Stimulated activated naive B cell treated with anti-CD40 and anti-IgM and Interleukin-4, amounts not matched to agents 10 μg/mL and 1 μg/mL and 100 μg/mL, for 72 hours (primary cell): ENCODE measurements around the gene GDF7.

Experiments
- ATAC-seq, 2 donors: fragments of 150-1000 bp; cut with Tn5 transposase; replicated peaks; 2 replicates each; pipeline ENCODE4 v1.10.0; 2021; ENCODE audit warnings: moderate library complexity in 1 of 2
- DNase-seq: peaks from one replicate; pipeline ENCODE4 v3.0.0; 2021
- H3K27ac Mint-ChIP-seq: one replicate; pipeline ENCODE4 v1.8.0; 2022; ENCODE audit warnings: mild to moderate bottlenecking, mixed read lengths
- H3K27me3 Mint-ChIP-seq, 2 donors: one replicate each; pipeline ENCODE4 v1.8.0; 2022; ENCODE audit warnings: mixed read lengths in 2 of 2
- H3K36me3 Mint-ChIP-seq, 2 donors: one replicate each; pipeline ENCODE4 v1.8.0; 2022; ENCODE audit warnings: mixed read lengths in 2 of 2, mild to moderate bottlenecking in 1 of 2
- H3K4me1 Mint-ChIP-seq, 2 donors: one replicate each; pipeline ENCODE4 v1.8.0; 2022; ENCODE audit warnings: mixed read lengths in 2 of 2, mild to moderate bottlenecking in 1 of 2
- H3K4me3 Mint-ChIP-seq, 2 donors: one replicate each; pipeline ENCODE4 v1.8.0; 2022; ENCODE audit warnings: mild to moderate bottlenecking in 2 of 2, mixed read lengths in 2 of 2, moderate library complexity in 1 of 2
- H3K9me3 Mint-ChIP-seq, 2 donors: one replicate each; pipeline ENCODE4 v1.8.0; 2022; ENCODE audit warnings: mixed read lengths in 2 of 2, mild to moderate bottlenecking in 1 of 2

GDF7 gene

DNA sequence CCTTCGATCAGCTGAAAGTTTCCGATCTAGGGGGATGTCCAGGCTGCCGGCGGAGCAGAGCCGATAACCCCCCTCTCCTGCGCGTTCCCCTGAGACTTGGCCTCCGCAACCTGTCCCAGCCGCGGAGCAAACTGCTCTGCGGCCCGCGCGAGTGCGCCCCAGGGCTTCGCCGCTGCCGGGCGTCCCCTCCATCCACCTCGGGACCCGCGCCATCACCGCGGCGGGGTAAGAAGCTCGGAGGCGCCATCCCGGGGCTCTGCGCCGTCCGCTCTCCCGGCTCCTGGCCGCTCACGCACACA is 990 bp upstream of the GDF7 start:
- peak; percentile 2 to 11 for ATAC-seq

DNA sequence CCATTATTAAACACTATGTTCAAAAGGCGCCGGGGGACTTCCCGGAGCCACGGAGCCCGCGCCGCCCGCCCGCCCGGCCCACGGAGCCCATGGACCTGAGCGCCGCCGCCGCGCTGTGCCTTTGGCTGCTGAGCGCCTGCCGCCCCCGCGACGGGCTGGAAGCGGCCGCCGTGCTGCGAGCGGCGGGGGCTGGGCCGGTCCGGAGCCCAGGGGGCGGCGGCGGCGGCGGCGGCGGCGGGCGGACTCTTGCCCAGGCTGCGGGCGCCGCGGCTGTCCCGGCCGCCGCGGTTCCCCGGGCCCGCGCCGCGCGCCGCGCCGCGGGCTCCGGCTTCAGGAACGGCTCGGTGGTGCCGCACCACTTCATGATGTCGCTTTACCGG is 197 bp downstream of the GDF7 start:
- Mint-ChIP-seq H3K4me3 (peak overlapping the region; percentile 39 to 57), H3K36me3 (peaks cover 0 to 3% of the 10 kb centered on the region in 2 donors), H3K27me3 (peaks cover 60 to 89% of the 10 kb centered on the region in 2 donors), H3K27ac (no peak overlapping the region), H3K9me3 (no peaks in the 10 kb centered on the region), H3K4me1 (peaks cover 38 to 66% of the 10 kb centered on the region in 2 donors)
- ATAC-seq (peak; percentile 33 to 34), DNase-seq (no peak)

More for the DNA sequence above, 990 bp upstream of the GDF7 start:
- no peak for DNase-seq
- Mint-ChIP-seq H3K4me3 (peak overlapping the region; percentile 84 to 88), H3K27me3 (peaks cover 61 to 89% of the 10 kb centered on the region in 2 donors), H3K4me1 (peaks cover 31 to 60% of the 10 kb centered on the region in 2 donors), H3K9me3 (no peaks in the 10 kb centered on the region), H3K36me3 (no peaks in the 10 kb centered on the region), H3K27ac (peak overlapping the region; percentile 84)

DNA sequence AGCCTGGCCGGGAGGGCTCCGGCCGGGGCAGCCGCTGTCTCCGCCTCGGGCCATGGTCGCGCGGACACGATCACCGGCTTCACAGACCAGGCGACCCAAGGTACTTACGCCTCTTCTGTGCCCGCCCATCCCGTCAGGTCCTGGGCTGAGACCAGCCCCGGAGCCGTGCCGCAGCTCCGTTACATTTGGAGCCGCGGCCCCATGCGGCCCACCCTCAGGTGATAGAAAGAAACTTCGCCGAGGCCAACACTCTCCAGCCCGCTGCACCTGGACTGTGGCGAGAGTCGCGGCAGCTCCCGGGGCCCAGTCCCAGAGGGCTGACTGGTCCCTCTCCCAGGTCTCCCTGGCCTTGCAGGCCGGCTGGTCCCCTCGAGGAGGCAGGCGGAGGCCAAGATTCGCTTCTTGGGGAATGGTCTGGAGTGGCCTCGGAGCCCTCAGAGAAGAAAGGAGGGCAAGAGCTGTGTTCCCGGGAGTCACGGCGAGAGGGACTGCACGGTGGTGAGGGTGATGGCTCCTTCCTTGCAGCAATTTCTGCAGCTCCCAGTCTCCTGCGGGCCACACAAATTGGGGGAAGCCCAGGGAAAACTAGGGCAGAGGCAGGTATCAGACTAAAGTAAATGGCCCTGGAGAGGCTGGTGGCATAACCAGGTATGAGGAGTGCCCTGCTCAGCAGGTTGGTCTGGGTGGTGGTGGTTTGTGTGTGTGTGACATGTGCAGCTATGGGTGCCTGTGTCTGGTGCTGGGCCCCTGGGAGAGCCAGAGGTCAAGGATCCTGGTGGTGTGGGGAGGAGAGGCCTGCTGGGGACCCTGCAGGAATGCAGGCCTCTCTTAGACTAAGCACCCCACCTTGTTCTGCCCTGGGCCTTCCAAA is 822 bp downstream of the GDF7 start:
- peaks cover 0 to 3% of the 10 kb centered on the region in 2 donors for H3K36me3 Mint-ChIP-seq
- peak overlapping the region; percentile 39 to 57 for H3K4me3 Mint-ChIP-seq
- DNase-seq (no peak), ATAC-seq (no peak)
- H3K27me3 Mint-ChIP-seq = peaks cover 59 to 89% of the 10 kb centered on the region in 2 donors
- H3K27ac Mint-ChIP-seq = no peak overlapping the region
- H3K9me3 Mint-ChIP-seq = no peaks in the 10 kb centered on the region
- H3K4me1 Mint-ChIP-seq = peaks cover 39 to 71% of the 10 kb centered on the region in 2 donors

DNA sequence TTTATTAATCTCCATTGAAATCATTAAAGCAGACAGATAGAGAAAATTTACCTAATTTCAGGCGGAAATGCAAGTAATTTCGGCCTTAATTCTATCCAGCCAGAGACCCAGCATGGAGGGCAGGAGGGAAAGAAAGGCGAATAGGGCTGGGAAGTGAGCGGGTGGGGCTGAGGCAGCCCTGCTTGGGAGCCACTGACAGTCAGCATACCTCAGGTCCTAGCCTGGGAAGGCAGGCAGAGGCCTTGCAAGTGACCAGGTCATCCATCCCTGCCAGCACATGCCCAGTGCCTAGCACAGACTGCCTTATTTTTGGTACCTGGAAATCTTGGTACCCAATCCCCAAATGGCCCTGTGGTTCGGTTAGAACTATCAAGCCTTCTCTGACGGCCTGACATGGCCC is 1.5 kb downstream of the GDF7 start:
- Mint-ChIP-seq H3K9me3 (no peaks in the 10 kb centered on the region), H3K4me1 (peaks cover 39 to 71% of the 10 kb centered on the region in 2 donors), H3K27me3 (peaks cover 59 to 92% of the 10 kb centered on the region in 2 donors), H3K27ac (no peak overlapping the region), H3K36me3 (peaks cover 0 to 3% of the 10 kb centered on the region in 2 donors), H3K4me3 (no peak overlapping the region)
- ATAC-seq = no peak
- DNase-seq = no peak

DNA sequence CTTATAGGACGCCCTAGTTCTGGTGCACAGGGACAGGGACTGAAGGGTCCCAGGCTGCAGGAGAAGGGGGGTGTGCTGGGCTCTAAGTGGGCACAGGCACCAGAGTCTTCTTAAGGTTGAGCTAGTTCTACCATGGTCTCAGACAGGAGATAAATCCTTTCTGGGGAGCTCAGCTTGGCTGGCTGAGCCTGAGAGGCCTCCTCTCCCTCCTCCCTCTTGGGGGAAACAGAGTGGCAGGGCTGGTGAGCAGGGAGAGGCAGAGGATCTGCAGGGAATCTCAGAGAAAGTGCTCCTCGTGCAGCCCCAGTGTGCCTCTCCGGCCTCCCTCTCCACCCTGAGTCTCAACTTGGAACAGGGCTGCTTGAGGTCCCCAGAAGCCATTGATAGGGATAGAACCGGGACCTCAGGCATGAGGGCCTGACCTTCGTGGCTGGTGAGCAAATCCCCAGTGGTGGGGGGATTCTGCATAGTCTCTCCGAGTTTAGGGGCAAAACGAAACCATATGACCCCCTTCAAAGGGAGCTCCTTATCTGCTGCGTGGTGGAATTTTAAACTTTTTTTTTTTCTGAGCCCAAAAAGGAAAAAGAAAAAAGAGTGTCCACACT is 2.0 kb downstream of the GDF7 start:
- Mint-ChIP-seq H3K4me1 (peaks cover 39 to 71% of the 10 kb centered on the region in 2 donors), H3K36me3 (peaks cover 0 to 3% of the 10 kb centered on the region in 2 donors), H3K9me3 (no peaks in the 10 kb centered on the region), H3K4me3 (peak overlapping the region in 1 of 2 donors; percentile 50), H3K27me3 (peaks cover 57 to 87% of the 10 kb centered on the region in 2 donors), H3K27ac (no peak overlapping the region)
- DNase-seq = no peak
- ATAC-seq = no peak

DNA sequence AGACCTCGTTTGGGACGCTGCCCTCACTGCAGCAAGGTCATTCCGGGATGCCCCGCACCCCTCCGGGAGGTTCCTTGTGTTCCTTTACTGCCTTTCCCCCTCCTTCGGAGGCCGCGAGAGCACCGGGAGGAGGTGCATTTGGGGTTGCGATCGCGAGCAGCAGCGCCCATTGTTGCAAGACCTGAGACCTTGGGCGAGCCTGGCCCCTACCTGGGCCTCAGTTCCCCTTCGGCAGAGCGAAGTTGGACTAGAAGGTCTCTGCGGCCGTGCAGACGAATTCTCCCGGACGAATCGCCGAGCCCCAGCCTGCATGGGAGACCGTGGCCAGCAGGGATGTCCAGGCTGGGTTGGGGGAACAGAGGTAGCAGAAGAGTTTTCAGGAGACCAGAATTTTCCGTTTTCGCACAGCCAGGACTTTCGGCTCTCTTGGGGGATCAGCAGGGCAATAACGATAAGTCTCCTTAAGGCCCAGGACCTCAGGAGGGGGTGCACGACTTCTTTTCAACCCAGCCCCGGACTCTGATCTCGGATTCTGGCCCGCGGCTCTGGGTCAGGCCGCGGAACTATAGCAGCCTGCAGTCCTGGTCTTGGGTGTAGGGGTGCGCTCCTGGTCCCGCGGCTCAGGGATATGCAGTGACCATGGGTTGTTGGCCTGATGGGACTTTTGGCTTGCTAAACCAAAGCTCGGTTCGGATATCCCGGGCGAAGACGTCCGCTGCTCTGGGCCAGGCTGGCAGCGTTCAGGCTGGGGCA is 2.8 kb downstream of the GDF7 start:
- Mint-ChIP-seq H3K27ac (peak overlapping the region; percentile 37), H3K4me3 (peak overlapping the region; percentile 29 to 50), H3K27me3 (peaks cover 50 to 79% of the 10 kb centered on the region in 2 donors)

DNA sequence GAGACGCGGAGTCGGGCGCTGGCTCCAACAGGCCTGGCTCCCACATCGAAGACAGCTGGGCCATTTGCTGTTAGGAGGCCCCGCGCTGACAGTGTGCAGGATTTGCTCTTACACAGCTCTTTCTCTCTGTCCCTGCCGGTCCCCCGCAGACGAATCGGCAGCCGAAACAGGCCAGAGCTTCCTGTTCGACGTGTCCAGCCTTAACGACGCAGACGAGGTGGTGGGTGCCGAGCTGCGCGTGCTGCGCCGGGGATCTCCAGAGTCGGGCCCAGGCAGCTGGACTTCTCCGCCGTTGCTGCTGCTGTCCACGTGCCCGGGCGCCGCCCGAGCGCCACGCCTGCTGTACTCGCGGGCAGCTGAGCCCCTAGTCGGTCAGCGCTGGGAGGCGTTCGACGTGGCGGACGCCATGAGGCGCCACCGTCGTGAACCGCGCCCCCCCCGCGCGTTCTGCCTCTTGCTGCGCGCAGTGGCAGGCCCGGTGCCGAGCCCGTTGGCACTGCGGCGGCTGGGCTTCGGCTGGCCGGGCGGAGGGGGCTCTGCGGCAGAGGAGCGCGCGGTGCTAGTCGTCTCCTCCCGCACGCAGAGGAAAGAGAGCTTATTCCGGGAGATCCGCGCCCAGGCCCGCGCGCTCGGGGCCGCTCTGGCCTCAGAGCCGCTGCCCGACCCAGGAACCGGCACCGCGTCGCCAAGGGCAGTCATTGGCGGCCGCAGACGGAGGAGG is 3.5 kb downstream of the GDF7 start:
- no peaks in the 10 kb centered on the region for H3K9me3 Mint-ChIP-seq
- H3K27ac Mint-ChIP-seq = peak overlapping the region; percentile 37
- DNase-seq (no peak), ATAC-seq (no peak)
- peaks cover 44 to 72% of the 10 kb centered on the region in 2 donors for H3K27me3 Mint-ChIP-seq
- peak overlapping the region; percentile 4 to 30 for H3K4me3 Mint-ChIP-seq
- peaks cover 0 to 3% of the 10 kb centered on the region in 2 donors for H3K36me3 Mint-ChIP-seq
- H3K4me1 Mint-ChIP-seq = peaks cover 40 to 72% of the 10 kb centered on the region in 2 donors

More for the DNA sequence above, 2.8 kb downstream of the GDF7 start:
- ATAC-seq (no peak), DNase-seq (no peak)
- peaks cover 40 to 72% of the 10 kb centered on the region in 2 donors for H3K4me1 Mint-ChIP-seq
- H3K36me3 Mint-ChIP-seq = peaks cover 0 to 3% of the 10 kb centered on the region in 2 donors
- no peaks in the 10 kb centered on the region for H3K9me3 Mint-ChIP-seq

DNA sequence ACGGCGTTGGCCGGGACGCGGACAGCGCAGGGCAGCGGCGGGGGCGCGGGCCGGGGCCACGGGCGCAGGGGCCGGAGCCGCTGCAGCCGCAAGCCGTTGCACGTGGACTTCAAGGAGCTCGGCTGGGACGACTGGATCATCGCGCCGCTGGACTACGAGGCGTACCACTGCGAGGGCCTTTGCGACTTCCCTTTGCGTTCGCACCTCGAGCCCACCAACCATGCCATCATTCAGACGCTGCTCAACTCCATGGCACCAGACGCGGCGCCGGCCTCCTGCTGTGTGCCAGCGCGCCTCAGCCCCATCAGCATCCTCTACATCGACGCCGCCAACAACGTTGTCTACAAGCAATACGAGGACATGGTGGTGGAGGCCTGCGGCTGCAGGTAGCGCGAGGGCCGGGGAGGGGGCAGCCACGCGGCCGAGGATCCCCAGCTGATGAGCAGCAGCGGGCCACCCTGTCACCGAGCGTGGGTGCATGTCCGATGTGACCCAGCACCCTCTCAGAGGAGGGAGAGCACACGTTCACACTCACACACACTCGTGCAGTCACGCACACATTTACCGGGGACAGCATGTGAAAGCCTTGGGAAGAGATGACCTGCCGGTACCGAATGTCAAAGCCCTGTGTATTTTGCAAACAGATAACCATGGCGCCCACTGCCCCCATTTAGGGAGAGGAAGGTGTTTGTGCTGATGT is 4.2 kb downstream of the GDF7 start:
- Mint-ChIP-seq H3K36me3 (peaks cover 0 to 8% of the 10 kb centered on the region in 2 donors), H3K27ac (peak overlapping the region; percentile 51), H3K9me3 (no peaks in the 10 kb centered on the region), H3K4me3 (peak overlapping the region; percentile 35 to 52), H3K4me1 (peaks cover 42 to 72% of the 10 kb centered on the region in 2 donors), H3K27me3 (peaks cover 43 to 65% of the 10 kb centered on the region in 2 donors)
- DNase-seq (no peak), ATAC-seq (no peak)

DNA sequence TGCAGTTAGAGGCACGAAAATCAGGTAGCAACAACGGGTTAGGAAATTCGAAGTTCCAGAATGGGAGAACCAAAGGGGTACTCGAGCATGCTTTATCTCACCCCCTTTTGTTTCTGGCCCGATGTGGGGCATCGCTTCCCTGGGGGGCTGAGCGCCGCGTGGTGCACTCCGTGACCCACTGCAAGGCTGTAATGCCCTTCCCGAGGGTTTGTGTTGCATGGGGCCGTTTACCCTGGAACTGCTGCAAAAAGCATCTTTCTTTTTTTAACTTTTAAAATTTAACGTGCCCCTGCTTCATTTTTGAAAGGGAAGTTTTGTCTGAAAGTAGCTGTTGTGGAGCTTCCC is 4.8 kb downstream of the GDF7 start:
- H3K9me3 Mint-ChIP-seq = no peaks in the 10 kb centered on the region
- H3K4me3 Mint-ChIP-seq = peak overlapping the region in 1 of 2 donors; percentile 46
- H3K4me1 Mint-ChIP-seq = peaks cover 44 to 73% of the 10 kb centered on the region in 2 donors
- DNase-seq (no peak), ATAC-seq (no peak)
- H3K27me3 Mint-ChIP-seq = peaks cover 39 to 60% of the 10 kb centered on the region in 2 donors
- peaks cover under 1 to 12% of the 10 kb centered on the region in 2 donors for H3K36me3 Mint-ChIP-seq
- peak overlapping the region; percentile 51 for H3K27ac Mint-ChIP-seq

DNA sequence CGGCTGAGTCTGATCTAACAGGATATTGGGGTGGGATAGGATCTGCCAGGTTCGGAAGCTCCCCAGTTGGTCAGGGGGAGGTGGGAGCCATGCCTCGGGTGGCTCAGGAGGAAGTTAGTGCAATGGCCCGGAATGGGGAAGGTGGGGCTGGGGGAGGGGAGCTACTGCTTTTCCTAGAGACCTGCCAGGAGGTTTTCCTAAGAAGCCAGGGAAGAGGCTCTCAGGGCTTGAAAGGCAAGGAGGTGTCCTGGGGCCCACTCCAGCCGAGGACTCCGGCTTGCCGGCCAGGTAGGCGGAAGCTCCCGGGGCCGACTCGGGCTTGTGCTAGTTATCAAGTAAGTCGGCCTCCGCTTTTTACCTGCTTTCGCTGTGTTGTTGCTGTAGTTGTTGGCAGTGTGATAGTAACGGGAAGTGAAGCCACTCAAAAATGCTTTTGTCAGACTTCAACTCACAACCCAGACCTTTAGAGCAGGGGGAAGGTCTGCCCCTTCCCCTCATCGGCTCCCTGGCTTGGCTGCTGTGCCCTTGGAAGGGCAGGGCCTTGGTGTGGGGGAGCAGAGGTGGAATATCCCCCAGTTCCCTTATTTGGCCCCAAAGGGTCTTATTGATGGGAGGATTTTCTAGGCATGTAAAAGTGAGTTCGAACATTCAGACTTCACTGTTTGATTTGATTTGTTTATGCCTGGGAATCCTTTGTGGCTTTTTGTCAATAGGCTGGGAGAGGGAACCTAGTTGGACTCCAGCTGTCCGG is 5.4 kb downstream of the GDF7 start:
- DNase-seq (no peak), ATAC-seq (no peak)
- Mint-ChIP-seq H3K4me1 (peaks cover 46 to 80% of the 10 kb centered on the region in 2 donors), H3K9me3 (no peaks in the 10 kb centered on the region), H3K4me3 (peak overlapping the region; percentile 46 to 56), H3K36me3 (peaks cover 2 to 12% of the 10 kb centered on the region in 2 donors), H3K27me3 (peaks cover 39 to 58% of the 10 kb centered on the region in 2 donors), H3K27ac (peak overlapping the region; percentile 81)

DNA sequence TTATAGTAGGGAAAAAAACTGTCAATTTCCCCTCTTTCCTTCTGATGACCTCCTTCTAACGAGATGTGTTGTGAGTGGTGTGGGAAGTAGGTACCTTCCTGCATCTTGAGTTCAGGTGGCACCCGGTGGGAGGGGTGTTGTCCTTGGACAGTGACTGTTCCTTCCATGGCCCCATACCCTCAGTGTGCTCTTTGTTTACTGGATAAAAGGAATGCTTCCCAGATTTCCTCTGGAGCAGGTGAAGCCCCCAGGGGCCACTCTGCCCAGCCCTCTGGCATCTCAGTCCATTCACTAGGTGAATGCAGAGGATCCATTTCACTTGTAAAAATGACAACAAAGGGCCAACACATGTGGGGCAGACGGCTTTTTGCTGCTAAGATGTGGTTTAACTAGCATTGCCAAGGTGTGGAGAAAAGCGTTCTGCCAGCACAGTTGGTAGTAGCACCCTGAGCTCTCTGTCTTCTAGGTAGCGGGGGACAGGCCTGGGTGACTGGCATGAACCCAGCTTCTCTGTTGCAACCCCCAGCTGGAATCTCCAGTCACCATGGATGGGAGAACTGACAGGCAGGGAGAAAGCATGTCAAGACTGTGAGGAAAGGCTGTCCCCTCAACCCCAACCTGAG is 6.9 kb downstream of the GDF7 start:
- Mint-ChIP-seq H3K36me3 (peaks cover 2 to 12% of the 10 kb centered on the region in 2 donors), H3K4me3 (no peak overlapping the region), H3K27me3 (peaks cover 31 to 45% of the 10 kb centered on the region in 2 donors), H3K4me1 (peaks cover 40 to 76% of the 10 kb centered on the region in 2 donors), H3K9me3 (no peaks in the 10 kb centered on the region), H3K27ac (no peak overlapping the region)
- DNase-seq = no peak
- ATAC-seq = no peak

DNA sequence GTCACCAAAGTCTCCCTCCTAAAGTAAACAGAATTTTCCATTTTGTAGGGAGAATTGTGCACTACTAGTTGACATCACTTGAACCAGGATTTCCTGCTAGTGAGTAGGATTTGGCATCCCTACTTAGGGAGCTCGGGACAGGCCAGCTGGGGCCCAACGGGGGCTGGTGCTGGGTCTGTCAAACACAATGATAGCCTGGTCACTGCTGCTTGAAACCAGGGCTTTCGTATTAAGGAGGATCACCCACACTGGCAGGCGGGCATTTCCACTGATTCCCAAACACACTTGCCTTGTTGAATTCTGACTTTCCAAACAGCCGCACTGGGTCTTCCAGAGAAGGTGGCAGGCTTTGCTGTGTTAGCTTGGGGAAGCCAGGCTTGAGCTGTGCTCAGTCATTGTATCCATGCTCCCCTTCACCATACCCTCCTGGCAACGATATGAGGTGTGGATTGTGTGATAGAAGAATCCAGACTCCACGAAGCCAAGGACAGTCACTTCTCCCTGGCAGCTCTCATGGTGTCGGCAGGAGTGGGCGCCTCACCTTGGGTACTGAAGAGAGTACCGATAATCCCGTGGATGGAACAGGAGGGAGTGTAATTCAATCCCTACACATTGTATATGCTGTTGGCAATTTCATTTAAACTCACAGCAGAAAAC is 7.5 kb downstream of the GDF7 start:
- no peak overlapping the region for H3K27ac Mint-ChIP-seq

More for the DNA sequence above, 7.5 kb downstream of the GDF7 start:
- ATAC-seq (no peak), DNase-seq (no peak)
- Mint-ChIP-seq H3K4me3 (peak overlapping the region in 1 of 2 donors; percentile 3), H3K27me3 (peaks cover 28 to 38% of the 10 kb centered on the region in 2 donors), H3K36me3 (peaks cover 2 to 15% of the 10 kb centered on the region in 2 donors), H3K9me3 (no peaks in the 10 kb centered on the region), H3K4me1 (peaks cover 39 to 69% of the 10 kb centered on the region in 2 donors)
